A673 (cell line): ENCODE measurements around the gene BST1. TPM values are rescaled to one million over a fixed set of nuclear protein-coding genes. Genes with fewer than 3 reads are reported as not detected.

Experiments
- BruUV-seq: library from RNA; stranded (reverse); fragments of 400-500 nt; replicated peaks from 2 replicates; lab custom pipeline; 2021; lab: Mats Ljungman, UMichigan
- CTCF ChIA-PET: fragments of 300-600 bp; sonication (Branson Sonifier 250); formaldehyde crosslinking; loops from one replicate; lab custom pipeline; 2022; ENCODE audit warnings: antibody characterized with exemption; lab: Charles Lee
- POLR2A ChIA-PET: fragments of 300-600 bp; sonication (Branson Sonifier 250); formaldehyde crosslinking; loops from one replicate; lab custom pipeline; 2022; ENCODE audit warnings: antibody characterized with exemption; ENCODE audit not compliant: low non-redundant PET; lab: Charles Lee
- DNase-seq: peaks from one replicate; pipeline ENCODE4 v3.0.0-alpha.2; 2015; ENCODE audit warnings: low spot score
- H3K27ac ChIP-seq: fragments of 200-600 bp; sonication (generic); 2 replicates; pipeline ENCODE4 v1.5.1; 2016; ENCODE audit warnings: mixed run types, low read depth, mild to moderate bottlenecking, mixed read lengths, antibody characterized with exemption, low read length; ENCODE audit not compliant: poor library complexity, severe bottlenecking
- H3K27me3 ChIP-seq: fragments of 200-600 bp; sonication (generic); replicated peaks from 2 replicates; pipeline ENCODE4 v1.6.1; 2017; ENCODE audit warnings: mixed run types, low read depth, mild to moderate bottlenecking, mixed read lengths, antibody characterized with exemption, low read length; ENCODE audit not compliant: insufficient read depth, poor library complexity
- H3K36me3 ChIP-seq: fragments of 200-600 bp; sonication (generic); 2 replicates; pipeline ENCODE4 v1.6.1; 2016; ENCODE audit warnings: mixed run types, mild to moderate bottlenecking, mixed read lengths, antibody characterized with exemption, low read length; ENCODE audit not compliant: insufficient read depth, poor library complexity, severe bottlenecking
- H3K4me1 ChIP-seq: fragments of 200-600 bp; sonication (generic); 2 replicates; pipeline ENCODE4 v1.6.1; 2017; ENCODE audit warnings: mixed run types, mild to moderate bottlenecking, mixed read lengths, antibody characterized with exemption, low read length; ENCODE audit not compliant: insufficient read depth, poor library complexity, severe bottlenecking
- H3K4me3 ChIP-seq: fragments of 200-600 bp; sonication (generic); 2 replicates; pipeline ENCODE4 v1.5.1; 2016; ENCODE audit warnings: low read depth, mixed run types, mild to moderate bottlenecking, mixed read lengths, low read length; ENCODE audit not compliant: poor library complexity, severe bottlenecking
- H3K9me3 ChIP-seq: fragments of 200-600 bp; sonication (generic); 2 replicates; pipeline ENCODE4 v1.6.1; 2016; ENCODE audit warnings: mixed run types, low read depth, mild to moderate bottlenecking, mixed read lengths, antibody characterized with exemption, low read length; ENCODE audit not compliant: poor library complexity, severe bottlenecking
- CTCF ChIP-seq: fragments of 300-800, 200-600 bp; sonication (generic); conservative IDR thresholded peaks from 2 replicates; pipeline ENCODE4 v1.5.1; 2017; ENCODE audit warnings: low read depth, mild to moderate bottlenecking, antibody characterized with exemption, low read length, moderate library complexity, mixed read lengths
- EZH2 ChIP-seq: fragments of 200-600 bp; sonication (generic); IDR thresholded peaks from 2 replicates; pipeline ENCODE4 v1.6.1; 2017; ENCODE audit warnings: borderline replicate concordance, low read depth, mild to moderate bottlenecking, mixed read lengths, antibody characterized with exemption, low read length; ENCODE audit not compliant: poor library complexity, severe bottlenecking
- intact Hi-C: fragments of 100-400 bp; cut with micrococcal nuclease; formaldehyde crosslinking; loops from one replicate; pipeline ENCODE4 v1.10.0; 2022; ENCODE audit not compliant: unreplicated experiment
- total RNA-seq: library from RNA; stranded (reverse); gene quantifications from 2 replicates; pipeline ENCODE4 v1.2.3, GENCODE V29; 2021

Gene BST1
- total RNA-seq, 1 experiment from 2014 or later = 2.4 TPM

- no peak for DNase-seq
- intact Hi-C loops = no loop called here
- Histone ChIP-seq H3K36me3 (no peaks in the 10 kb centered on the region), H3K9me3 (no peaks in the 10 kb centered on the region), H3K27ac (no peak overlapping the region), H3K27me3 (no peaks in the 10 kb centered on the region), H3K4me3 (no peak overlapping the region), H3K4me1 (no peaks in the 10 kb centered on the region)
- TF ChIP-seq CTCF = no peak
- no peak for TF ChIP-seq EZH2
- ChIA-PET POLR2A (no interaction called here), CTCF (no interaction called here)
- BruUV-seq = no TSS peak
These were observed 34.4 kb downstream of the BST1 start for GRCh38 chr4:15737255-15737654.

GRCh38 chr4:15738877-15739276, 36.0 kb downstream of the BST1 start:
- intact Hi-C loops = no loop called here
- ChIA-PET POLR2A (no interaction called here), CTCF (no interaction called here)
- Histone ChIP-seq H3K27me3 (no peaks in the 10 kb centered on the region), H3K27ac (no peak overlapping the region), H3K4me3 (no peak overlapping the region), H3K9me3 (no peaks in the 10 kb centered on the region), H3K36me3 (no peaks in the 10 kb centered on the region), H3K4me1 (no peaks in the 10 kb centered on the region)
- no peak for TF ChIP-seq EZH2
- TF ChIP-seq CTCF = no peak
- no peak for DNase-seq
- no TSS peak for BruUV-seq

GRCh38 chr4:15740764-15741404, 38.0 kb downstream of the BST1 start:
- no peak for DNase-seq
- ChIA-PET CTCF (no interaction called here), POLR2A (no interaction called here)
- BruUV-seq = no TSS peak
- Histone ChIP-seq H3K4me1 (no peaks in the 10 kb centered on the region), H3K27me3 (no peaks in the 10 kb centered on the region), H3K27ac (no peak overlapping the region), H3K36me3 (no peaks in the 10 kb centered on the region), H3K4me3 (no peak overlapping the region), H3K9me3 (no peaks in the 10 kb centered on the region)
- intact Hi-C loops = no loop called here
- TF ChIP-seq EZH2 = no peak
- no peak for TF ChIP-seq CTCF
